ENCODE measurements around the gene RBM23.
"Not testable (repeated sequence)": the region's sequence is repeated elsewhere in the genome, so short reads cannot be mapped to it uniquely, and the experiment has no call there.

The RBM23 gene

GRCh38 chr14:22864979-22865378 lies 54.0 kb downstream of the RBM23 start:
- no peak for DNase-seq (ENCODE audit: low read depth)

DNA sequence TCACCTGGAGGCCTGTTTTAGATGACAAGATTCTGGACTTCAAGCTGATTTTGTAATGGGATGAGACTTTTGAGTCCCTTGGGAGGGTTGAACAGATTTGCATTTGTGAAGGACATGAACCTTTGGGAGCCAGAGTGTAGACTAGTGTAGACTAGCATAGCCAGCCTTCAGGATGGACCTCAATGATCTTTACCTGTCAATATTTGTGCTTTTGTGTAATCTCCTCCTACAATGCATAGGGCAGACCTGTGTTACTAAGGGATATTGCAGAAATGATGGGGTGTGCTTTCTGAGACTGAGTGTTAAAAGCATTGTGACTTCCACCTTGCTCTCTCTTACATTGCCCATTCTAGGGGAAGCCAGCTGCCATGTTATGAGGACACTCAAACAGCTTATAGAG lies 57.3 kb downstream of the RBM23 start:
- DNase-seq (ENCODE audit: low read depth): no peak

DNA sequence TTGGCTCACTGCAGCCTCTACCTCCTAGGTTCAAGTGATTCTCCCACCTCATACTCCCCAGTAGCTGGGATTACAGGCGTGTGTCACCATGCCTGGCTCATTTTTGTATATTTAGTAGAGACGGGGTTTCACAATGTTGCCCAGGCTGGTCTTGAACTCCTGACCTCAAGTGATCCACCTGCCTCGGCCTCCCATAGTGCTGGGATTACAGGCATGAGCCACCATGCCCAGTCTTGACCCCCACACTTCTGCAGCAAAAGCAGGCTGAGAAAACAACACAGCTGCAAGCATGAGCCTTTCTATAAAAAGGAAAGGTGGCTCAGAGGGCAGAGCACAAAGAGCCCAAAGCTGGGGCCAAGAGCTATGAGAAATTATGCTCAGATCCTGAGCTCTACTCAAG lies 58.6 kb downstream of the RBM23 start:
- DNase-seq (ENCODE audit: low read depth): not testable (repeated sequence)

DNA sequence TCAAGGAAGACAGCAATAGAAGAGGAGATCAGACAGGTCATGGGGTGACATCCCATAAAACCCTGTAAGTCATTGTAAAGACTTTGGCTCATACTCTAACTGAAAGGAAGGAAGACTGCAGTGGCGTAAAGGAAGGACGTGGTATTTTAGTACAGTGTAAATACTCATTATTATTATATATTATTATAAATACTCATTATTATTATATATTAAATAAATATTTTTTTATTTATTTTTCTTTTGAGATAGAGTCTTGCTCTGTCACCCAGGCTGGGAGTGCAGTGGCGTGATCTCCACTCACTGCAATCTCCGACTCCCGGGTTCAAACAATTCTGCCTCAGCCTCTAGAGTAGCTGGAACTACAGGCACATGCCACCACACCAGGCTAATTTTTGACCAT lies 62.5 kb downstream of the RBM23 start:
- no peak for DNase-seq (ENCODE audit: low read depth)

GRCh38 chr14:22854963-22855724 lies 63.8 kb downstream of the RBM23 start:
- no peak for DNase-seq (ENCODE audit: low read depth)

DNA sequence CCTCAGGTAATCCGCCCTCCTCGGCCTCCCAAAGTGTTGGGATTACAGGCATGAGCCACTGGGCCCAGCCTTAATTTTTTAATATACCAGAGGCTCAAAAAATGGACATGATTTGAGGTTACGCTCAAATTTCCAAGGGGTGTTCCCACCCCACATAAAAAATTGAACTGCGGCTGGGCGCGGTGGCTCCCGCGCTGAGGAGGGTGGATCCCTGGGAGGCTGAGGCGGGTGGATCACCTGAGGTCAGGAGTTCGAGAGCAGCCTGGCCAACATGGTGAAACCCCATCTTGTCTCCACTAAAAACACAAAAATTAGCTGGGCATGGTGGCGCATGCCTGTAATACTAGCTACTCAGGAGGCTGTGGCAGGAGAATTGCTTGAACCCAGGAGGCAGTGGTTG lies 64.7 kb downstream of the RBM23 start:
- not testable (repeated sequence) for DNase-seq (ENCODE audit: low read depth)

DNA sequence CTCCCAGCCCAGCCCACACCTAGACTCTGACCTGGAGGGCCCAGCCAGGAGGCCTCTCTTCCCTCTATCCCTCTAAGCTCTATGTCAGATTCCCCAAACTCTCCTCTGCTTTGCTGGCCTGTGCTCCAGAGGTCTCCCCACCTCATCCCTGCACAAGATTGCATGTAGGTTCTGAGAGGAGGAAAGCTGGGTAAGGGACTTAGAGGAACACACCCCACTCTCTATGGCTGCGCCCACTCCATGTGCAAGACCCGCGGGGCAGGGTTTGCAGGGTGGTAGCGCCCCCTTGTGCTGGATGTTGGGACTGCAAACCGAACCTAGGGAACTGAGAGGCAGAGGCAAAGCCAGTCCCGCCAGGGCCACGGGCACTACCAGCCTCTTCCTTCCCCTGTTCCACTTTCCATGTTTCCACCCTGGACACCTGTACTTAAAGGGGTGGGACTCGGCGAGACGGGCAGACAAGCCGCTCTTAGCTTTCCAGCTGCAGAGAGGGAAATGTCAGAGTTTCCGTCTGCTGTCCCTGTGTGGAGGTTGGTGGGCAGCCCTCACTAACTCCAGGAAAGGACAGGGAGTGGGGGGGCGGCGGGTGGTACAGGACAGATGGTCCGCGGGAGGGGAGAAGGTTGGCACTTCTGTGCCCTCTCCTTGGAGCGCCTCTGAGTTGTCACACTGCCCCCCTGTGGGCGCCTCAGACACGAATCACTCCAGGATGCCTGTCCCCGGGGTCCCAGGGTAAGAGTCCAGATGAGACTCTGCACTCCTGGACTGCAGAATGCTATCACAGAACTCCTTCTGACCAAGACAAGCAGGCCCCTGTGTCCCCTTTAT lies 65.8 kb downstream of the RBM23 start:
- DNase-seq (ENCODE audit: low read depth): peak; percentile 72

- no peak for DNase-seq (ENCODE audit: low read depth)
Observed at GRCh38 chr14:22852599-22852939, 66.4 kb downstream of the RBM23 start.

DNA sequence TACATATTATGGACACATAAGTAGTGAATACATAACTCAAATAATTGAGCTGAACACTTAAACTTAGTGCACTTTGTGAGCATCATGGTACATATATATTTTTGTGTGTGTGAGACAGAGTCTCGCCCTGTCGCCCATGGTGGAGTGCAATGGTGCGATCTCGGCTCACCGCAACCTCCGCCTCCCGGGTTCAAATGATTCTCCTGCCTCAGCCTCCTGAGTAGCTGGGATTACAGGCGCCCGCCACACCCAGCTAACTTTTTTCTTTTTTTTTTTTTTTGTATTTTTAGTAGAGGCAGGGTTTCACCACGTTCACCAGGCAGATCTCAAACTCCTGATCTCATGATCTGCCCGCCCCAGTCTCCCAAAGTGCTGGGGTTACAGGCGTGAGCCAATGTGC lies 66.8 kb downstream of the RBM23 start:
- not testable (repeated sequence) for DNase-seq (ENCODE audit: low read depth)

DNA sequence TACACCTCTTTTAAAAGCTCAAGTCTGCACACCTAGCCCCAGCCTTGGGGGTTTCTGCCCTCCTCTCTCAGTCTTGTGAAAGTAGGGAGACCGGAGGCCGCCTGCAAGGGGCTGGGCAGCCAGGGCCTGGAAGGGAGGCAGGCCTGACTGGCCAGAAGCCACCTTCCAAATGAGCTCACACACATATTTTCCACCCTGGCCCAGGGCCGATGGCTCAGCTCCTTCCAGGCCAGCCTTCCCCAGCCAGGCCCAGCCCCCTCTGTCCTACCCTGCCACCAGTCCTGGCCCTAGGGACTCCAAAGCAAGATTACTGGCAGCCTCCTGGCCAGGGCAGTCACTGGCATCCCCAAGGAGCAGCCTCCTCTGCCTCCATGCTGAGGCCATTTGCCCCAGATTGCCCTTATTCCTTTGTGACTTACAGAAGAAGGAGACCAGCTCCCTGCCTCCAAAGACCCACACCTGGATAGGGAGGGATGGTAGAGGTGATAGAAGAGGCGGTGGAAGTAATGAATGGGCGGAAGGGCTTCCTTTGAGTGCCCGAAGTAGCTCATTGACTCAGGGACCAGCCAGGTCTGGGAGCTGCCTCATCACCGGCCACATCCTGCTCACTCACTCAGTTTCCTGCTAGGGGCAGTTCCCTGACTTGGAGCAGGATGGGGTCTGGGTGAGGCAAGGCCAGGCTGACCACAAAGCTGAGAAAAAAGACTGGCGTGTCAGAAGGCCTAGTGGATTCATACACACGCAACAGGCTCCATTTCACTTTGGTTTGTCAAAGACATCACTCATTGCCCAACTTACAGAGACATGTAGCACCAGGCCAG lies 67.8 kb downstream of the RBM23 start:
- peak; percentile 94 for DNase-seq (ENCODE audit: low read depth)

DNA sequence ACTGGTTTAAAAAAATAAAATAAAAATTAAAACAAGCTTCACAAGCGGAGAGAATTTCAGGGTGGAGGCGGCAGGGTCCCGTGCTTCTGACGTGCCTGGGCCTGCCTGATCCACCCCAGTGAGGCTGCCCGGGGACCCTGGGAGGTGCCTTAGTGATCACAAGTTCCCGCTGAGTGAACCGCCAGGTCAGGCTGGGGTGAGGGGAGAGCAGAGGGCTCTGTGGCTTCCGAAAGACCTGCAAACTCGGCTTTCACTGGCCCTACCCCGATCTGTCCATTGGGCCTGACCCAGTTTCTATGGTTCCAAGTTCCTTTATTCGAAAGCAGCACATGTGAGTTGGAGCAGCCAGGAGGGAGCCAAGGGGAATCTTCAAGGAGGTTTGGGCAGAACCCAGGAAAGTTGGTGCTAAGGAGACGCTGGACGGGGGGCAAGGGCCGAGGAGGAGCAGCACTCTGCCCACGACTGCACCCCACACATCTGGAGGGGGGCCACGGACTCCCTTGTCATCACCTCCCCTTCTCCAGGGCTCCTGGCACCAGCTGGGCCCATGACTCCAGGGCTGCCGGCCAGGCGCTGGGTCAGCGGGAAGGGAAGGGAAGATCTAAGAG lies 69.6 kb downstream of the RBM23 start:
- DNase-seq (ENCODE audit: low read depth): no peak

DNA sequence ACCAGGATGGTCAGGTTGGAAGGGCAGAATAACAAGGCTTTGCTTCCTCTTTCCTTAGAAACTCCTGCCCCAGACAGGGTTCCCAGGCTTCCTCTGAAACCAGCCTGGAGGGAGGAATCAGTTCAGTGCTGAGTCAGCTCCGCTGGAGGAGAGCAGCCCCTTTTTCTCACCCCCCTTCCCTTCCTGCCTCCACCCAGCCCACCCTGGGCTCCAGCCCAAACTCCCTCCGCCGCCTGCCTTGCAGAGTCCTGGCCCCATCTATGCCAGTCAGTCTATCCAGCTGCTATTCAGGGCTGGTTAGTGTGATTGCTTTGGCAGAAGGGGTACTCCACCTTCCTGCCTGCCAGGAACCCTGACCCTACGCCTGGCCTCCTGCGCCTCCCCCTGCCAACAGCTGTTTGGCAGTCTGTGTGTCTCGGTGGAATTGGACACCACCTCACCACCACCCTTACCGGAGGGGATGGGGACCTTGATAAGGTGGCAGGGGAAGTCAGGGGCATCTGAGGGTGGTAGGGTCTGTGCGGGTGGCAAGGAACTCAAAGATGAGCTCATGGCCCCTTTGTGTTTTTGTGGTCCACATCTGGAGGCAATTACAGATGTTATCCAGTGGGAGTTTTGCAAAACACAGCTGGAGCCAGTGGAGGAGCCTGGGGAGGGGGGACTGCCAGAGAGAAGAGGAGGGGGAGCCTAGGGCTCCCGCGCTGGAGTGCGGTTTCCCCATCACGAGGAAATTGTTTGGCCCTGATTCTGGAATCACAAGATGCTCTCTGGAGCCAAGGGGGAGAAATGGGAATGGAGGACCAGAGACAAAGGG lies 70.4 kb downstream of the RBM23 start:
- DNase-seq (ENCODE audit: low read depth): peak; percentile 81

- peak; percentile 61 for DNase-seq (ENCODE audit: low read depth)
Observed at GRCh38 chr14:22847661-22848341, 71.1 kb downstream of the RBM23 start.

DNA sequence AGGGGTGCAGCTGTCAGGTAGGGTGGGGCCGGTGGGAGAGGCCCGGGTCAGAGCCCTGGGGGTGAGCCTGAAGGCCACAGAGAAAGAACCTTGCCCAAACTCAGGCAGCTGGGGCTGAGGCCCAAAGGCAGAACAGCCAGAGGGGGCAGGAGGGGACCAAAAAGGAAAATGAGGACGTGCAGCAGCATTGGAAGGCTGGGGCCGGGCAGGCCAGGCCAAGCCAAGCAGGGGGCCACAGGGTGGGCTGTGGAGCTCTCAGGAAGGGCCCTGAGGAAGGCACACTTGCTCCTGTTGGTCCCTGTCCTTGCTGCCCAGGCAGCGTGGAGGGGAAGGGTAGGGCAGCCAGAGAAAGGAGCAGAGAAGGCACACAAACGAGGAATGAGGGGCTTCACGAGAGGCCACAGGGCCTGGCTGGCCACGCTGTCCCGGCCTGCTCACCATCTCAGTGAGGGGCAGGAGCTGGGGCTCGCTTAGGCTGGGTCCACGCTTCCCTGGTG lies 72.1 kb downstream of the RBM23 start:
- DNase-seq (ENCODE audit: low read depth): no peak

- no peak for DNase-seq (ENCODE audit: low read depth)
Observed at GRCh38 chr14:22845821-22846625, 72.9 kb downstream of the RBM23 start.

DNA sequence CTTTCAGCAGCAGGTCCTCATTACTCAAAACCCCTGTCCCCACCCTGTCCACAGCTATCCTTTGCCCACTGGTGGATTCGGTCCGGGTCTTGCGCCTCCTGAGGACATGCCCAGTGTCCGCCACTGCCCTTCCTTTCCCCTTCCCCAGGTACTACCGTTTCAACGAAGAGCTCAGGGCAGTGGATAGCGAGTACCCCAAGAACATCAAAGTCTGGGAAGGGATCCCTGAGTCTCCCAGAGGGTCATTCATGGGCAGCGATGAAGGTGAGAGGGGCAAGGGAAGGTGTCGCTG lies 73.9 kb downstream of the RBM23 start:
- no peak for DNase-seq (ENCODE audit: low read depth)

DNA sequence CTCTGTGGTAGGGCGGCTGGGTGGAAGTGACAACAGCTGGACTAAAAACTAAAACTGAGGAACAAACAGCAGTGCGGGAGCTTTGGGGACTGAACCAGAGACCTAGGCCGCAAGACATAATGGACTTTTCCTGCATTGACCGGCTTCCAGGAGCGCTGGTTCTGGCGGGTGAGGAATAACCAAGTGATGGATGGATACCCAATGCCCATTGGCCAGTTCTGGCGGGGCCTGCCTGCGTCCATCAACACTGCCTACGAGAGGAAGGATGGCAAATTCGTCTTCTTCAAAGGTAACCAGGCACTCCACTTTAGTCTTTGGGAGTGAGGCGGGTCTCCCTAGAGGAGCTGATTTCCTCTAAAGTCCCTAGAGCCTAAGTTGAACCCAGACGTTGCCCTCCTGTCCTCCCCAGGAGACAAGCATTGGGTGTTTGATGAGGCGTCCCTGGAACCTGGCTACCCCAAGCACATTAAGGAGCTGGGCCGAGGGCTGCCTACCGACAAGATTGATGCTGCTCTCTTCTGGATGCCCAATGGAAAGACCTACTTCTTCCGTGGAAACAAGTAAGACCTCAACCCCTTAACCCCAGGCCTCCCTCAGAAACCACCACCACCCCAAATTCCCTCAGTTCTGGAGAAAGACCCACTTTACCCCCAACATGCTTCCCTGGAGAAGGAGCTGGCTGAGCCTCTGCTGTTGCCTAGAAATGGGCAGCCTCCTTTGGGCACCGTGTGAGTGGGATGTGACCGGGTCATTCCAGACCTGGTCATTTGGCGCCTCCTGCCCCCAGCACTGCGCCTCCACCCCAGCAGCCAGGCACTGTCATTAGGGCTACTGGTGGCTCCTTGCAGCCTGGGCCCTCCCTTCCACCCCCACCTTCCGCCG lies 74.5 kb downstream of the RBM23 start:
- DNase-seq (ENCODE audit: low read depth): no peak

Measured in amniotic epithelial cell (primary cell).